Stimulated activated CD4-positive, alpha-beta T cell treated with anti-CD3 and anti-CD28 coated beads, Interleukin-12 subunit alpha, Interleukin-12 subunit beta, amount 100 ng/mL, for 48 hours (primary cell): ENCODE data around the gene PTP4A2.

ENCODE experiments used
- DNase-seq, 3 donors: peaks; one replicate each; pipeline ENCODE4 v3.0.0-alpha.2; 2020; ENCODE audit warnings: low read depth in 2 of 3, low spot score in 1 of 3

PTP4A2 gene

GRCh38 chr1:31862071-31862470 lies 76.1 kb downstream of the PTP4A2 start:
- DNase-seq, result no peak

GRCh38 chr1:31861346-31861745 lies 76.8 kb downstream of the PTP4A2 start:
- no peak for DNase-seq

GRCh38 chr1:31860581-31860980 lies 77.6 kb downstream of the PTP4A2 start:
- DNase-seq, result no peak

- no peak for DNase-seq
Measured at GRCh38 chr1:31859719-31860118, 78.4 kb downstream of the PTP4A2 start.

- DNase-seq, result no peak
Measured at GRCh38 chr1:31859044-31859443, 79.1 kb downstream of the PTP4A2 start.

- DNase-seq, result no peak
Measured at GRCh38 chr1:31857863-31858262, 80.3 kb downstream of the PTP4A2 start.
